Erythroblast (primary cell): ENCODE data around the gene LAMTOR4.

ENCODE experiments used
- GATA1 ChIP-seq: IDR thresholded peaks from 2 replicates; pipeline ENCODE4 v1.6.1; 2011; ENCODE audit warnings: low read depth, mild to moderate bottlenecking, control low read depth, low read length, moderate library complexity
- POLR2A ChIP-seq: IDR thresholded peaks from 2 replicates; pipeline ENCODE4 v1.6.1; 2011; ENCODE audit warnings: mild to moderate bottlenecking, low read length

DNA sequence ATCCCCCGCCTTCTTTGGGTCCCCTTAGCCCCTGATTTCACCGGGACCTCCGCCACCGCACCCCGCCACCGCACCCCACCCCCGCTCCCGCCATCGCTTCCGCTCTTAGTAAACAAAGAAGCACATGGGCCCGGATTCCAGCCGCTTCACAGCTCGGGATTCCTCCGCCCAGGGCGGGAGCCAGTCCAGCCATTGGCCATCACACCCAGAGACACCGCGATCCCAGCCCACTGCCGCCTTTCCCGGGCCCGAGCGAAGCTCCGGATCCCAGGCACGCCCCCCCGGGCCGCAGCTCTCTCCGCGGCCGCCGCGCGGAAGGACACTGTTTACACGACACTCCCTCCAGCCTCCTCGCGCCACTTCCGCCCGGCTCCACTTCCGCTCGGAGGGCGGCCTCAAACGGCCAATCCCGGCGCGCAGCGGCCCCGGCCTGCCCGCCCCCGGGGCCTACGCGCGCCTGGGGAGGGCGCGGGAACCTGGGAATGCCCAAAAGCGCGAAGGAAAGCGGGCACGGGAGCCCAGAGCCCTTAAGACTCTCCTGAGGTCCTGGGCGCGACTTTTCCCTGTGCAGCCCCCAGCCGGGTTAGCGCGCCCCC lies 48.2 kb upstream of the LAMTOR4 start:
- TF ChIP-seq POLR2A (no peak), GATA1 (no peak)
